PC-3 (cell line): ENCODE results near the gene VAPB. TPM values are rescaled to one million over a fixed set of nuclear protein-coding genes. Genes with fewer than 3 reads are reported as not detected.
A peak's percentile ranks its signal among the peaks of the same experiment; 100 is the strongest.

Experiments used
- ATAC-seq: fragments of 200-7000 bp; cut with Tn5 transposase; 2 replicates; pipeline ENCODE4 v1.9.1; 2020; ENCODE audit warnings: mild to moderate bottlenecking, moderate library complexity
- BruUV-seq: library from RNA; stranded (reverse); fragments of 400-500 nt; replicated peaks from 2 replicates; lab custom pipeline; 2021; lab: Mats Ljungman, UMichigan
- CTCF ChIA-PET: fragments of 300-600 bp; sonication (Branson Sonifier 250); formaldehyde crosslinking; loops from one replicate; lab custom pipeline; 2022; ENCODE audit warnings: antibody characterized with exemption; lab: Charles Lee
- POLR2A ChIA-PET: fragments of 300-600 bp; sonication (Branson Sonifier 250); formaldehyde crosslinking; loops from one replicate; lab custom pipeline; 2022; ENCODE audit warnings: antibody characterized with exemption; ENCODE audit not compliant: unreplicated experiment; lab: Charles Lee
- DNase-seq: peaks from one replicate; pipeline ENCODE4 v3.0.0-alpha.2; 2015
- H2AFZ ChIP-seq: fragments of 300-600 bp; sonication (generic); 2 replicates; pipeline ENCODE4 v1.6.0; 2016; ENCODE audit warnings: antibody characterized with exemption, low read length
- H3F3A ChIP-seq: fragments of 300-600 bp; sonication (generic); one replicate; pipeline ENCODE4 v1.6.0; 2017; ENCODE audit warnings: antibody characterized with exemption, low read length, control low read depth, mild to moderate bottlenecking; ENCODE audit not compliant: unreplicated experiment
- H3K27ac ChIP-seq: fragments of 300-600 bp; sonication (generic); 2 replicates; pipeline ENCODE4 v1.5.1; 2016; ENCODE audit warnings: mild to moderate bottlenecking, low read length
- H3K27me3 ChIP-seq: fragments of 300-600 bp; sonication (generic); 2 replicates; pipeline ENCODE4 v1.6.1; 2016; ENCODE audit warnings: low read length, mixed read lengths
- H3K36me3 ChIP-seq: fragments of 300-600 bp; sonication (generic); 2 replicates; pipeline ENCODE4 v1.6.1; 2016; ENCODE audit warnings: low read depth, mixed run types, low read length, mixed read lengths
- H3K4me1 ChIP-seq: fragments of 300-600 bp; sonication (generic); 2 replicates; pipeline ENCODE4 v1.5.1; 2016; ENCODE audit warnings: low read length; ENCODE audit not compliant: insufficient read depth
- H3K4me2 ChIP-seq: fragments of 300-600 bp; sonication (generic); 2 replicates; pipeline ENCODE4 v1.6.0; 2016; ENCODE audit warnings: low read length
- H3K4me3 ChIP-seq: fragments of 300-600 bp; sonication (generic); 2 replicates; pipeline ENCODE4 v1.5.1; 2016; ENCODE audit warnings: mild to moderate bottlenecking, low read length, mixed read lengths
- H3K79me2 ChIP-seq: fragments of 300-600 bp; sonication (generic); 2 replicates; pipeline ENCODE4 v1.6.1; 2017; ENCODE audit warnings: low read length, mixed read lengths
- H3K9ac ChIP-seq: fragments of 300-600 bp; sonication (generic); 2 replicates; pipeline ENCODE4 v1.6.0; 2016; ENCODE audit warnings: mild to moderate bottlenecking, low read length
- H3K9me2 ChIP-seq: fragments of 300-600 bp; sonication (generic); replicated peaks from 2 replicates; pipeline ENCODE4 v1.6.1; 2016; ENCODE audit warnings: mixed run types, low read length, mixed read lengths
- H3K9me3 ChIP-seq: fragments of 300-600 bp; sonication (generic); 2 replicates; pipeline ENCODE4 v1.6.1; 2016; ENCODE audit warnings: low read length, mixed read lengths
- H4K20me1 ChIP-seq: fragments of 300-600 bp; sonication (generic); 2 replicates; pipeline ENCODE4 v1.6.1; 2016; ENCODE audit warnings: low read length, mixed read lengths
- EZH2 ChIP-seq: fragments of 300-600 bp; sonication (generic); IDR thresholded peaks from one replicate; pipeline ENCODE4 v1.6.1; 2017; ENCODE audit warnings: antibody characterized with exemption, mild to moderate bottlenecking, low read length; ENCODE audit not compliant: unreplicated experiment
- EZH2phosphoT487 ChIP-seq: fragments of 300-600 bp; sonication (generic); IDR thresholded peaks from 2 replicates; pipeline ENCODE4 v1.6.1; 2018; ENCODE audit warnings: mild to moderate bottlenecking, antibody characterized with exemption, low read length, borderline replicate concordance
- intact Hi-C: fragments of 100-400 bp; cut with micrococcal nuclease; formaldehyde crosslinking; loops from 2 replicates; pipeline ENCODE4 v1.9.0; 2023
- total RNA-seq: library from RNA; depleted of rRNA; stranded (reverse); fragments of >200 nt; gene quantifications from 2 replicates; pipeline ENCODE4 v1.2.3, GENCODE V29; 2014
- TF ChIP-seq, protein P1 (sequence below): fragments of 300-600 bp; sonication (generic); conservative IDR thresholded peaks from 2 replicates; pipeline ENCODE4 v1.5.1; 2017; ENCODE audit warnings: antibody characterized with exemption, low read depth, mild to moderate bottlenecking, low read length

Gene VAPB
- total RNA-seq, 1 experiment from 2014 or later = 16.5 TPM

GRCh38 chr20:58390659-58391035 is 1.6 kb downstream of the VAPB start:
- ATAC-seq (no peak), DNase-seq (no peak)
- H3K79me2 ChIP-seq = peaks cover 66% of the 10 kb centered on the region
- peaks cover 27% of the 10 kb centered on the region for H3K36me3 ChIP-seq
- no peaks in the 10 kb centered on the region for H3K9me3 ChIP-seq
- TF ChIP-seq EZH2phosphoT487 = no peak
- TF ChIP-seq, protein P1, sequence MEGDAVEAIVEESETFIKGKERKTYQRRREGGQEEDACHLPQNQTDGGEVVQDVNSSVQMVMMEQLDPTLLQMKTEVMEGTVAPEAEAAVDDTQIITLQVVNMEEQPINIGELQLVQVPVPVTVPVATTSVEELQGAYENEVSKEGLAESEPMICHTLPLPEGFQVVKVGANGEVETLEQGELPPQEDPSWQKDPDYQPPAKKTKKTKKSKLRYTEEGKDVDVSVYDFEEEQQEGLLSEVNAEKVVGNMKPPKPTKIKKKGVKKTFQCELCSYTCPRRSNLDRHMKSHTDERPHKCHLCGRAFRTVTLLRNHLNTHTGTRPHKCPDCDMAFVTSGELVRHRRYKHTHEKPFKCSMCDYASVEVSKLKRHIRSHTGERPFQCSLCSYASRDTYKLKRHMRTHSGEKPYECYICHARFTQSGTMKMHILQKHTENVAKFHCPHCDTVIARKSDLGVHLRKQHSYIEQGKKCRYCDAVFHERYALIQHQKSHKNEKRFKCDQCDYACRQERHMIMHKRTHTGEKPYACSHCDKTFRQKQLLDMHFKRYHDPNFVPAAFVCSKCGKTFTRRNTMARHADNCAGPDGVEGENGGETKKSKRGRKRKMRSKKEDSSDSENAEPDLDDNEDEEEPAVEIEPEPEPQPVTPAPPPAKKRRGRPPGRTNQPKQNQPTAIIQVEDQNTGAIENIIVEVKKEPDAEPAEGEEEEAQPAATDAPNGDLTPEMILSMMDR = no peak
- no peak for TF ChIP-seq EZH2
- no peak overlapping the region for H3K27ac ChIP-seq
- H3K4me1 ChIP-seq = peaks cover 29% of the 10 kb centered on the region
- intact Hi-C loops = no loop called here
- no peaks in the 10 kb centered on the region for H3F3A ChIP-seq
- H3K4me2 ChIP-seq = peak overlapping the region; percentile 83
- no peaks in the 10 kb centered on the region for H3K9me2 ChIP-seq
- H3K4me3 ChIP-seq = peak overlapping the region; percentile 83
- ChIA-PET POLR2A (interaction anchor here (0.7 kb wide), 1 partner anchor 42 kb away, joined by 9 read pairs; no protein-coding TSS in a partner anchor), CTCF (no interaction called here)
- H2AFZ ChIP-seq = no peak overlapping the region
- TSS peak; percentile 47 for BruUV-seq
- H3K27me3 ChIP-seq = no peaks in the 10 kb centered on the region
- peaks cover 36% of the 10 kb centered on the region for H4K20me1 ChIP-seq
- H3K9ac ChIP-seq = peak overlapping the region; percentile 98; the same call in 1 of the 2 replicates

- H3K4me3 ChIP-seq = no peak overlapping the region
- H4K20me1 ChIP-seq = peaks cover 48% of the 10 kb centered on the region
- peaks cover 27% of the 10 kb centered on the region for H3K36me3 ChIP-seq
- ChIA-PET POLR2A (no interaction called here), CTCF (no interaction called here)
- no peaks in the 10 kb centered on the region for H3K9me2 ChIP-seq
- H3F3A ChIP-seq = no peaks in the 10 kb centered on the region
- H3K9me3 ChIP-seq = no peaks in the 10 kb centered on the region
- H3K27ac ChIP-seq = no peak overlapping the region
- DNase-seq = no peak
- TF ChIP-seq, protein P1 = no peak
- TF ChIP-seq EZH2phosphoT487 = no peak
- no peak for TF ChIP-seq EZH2
- H3K4me1 ChIP-seq = peaks cover 26% of the 10 kb centered on the region
- no peaks in the 10 kb centered on the region for H3K27me3 ChIP-seq
- H2AFZ ChIP-seq = no peak overlapping the region
- H3K9ac ChIP-seq = no peak overlapping the region
- intact Hi-C loops = no loop called here
- no TSS peak for BruUV-seq
- peaks cover 82% of the 10 kb centered on the region for H3K79me2 ChIP-seq
- H3K4me2 ChIP-seq = 0 out of 2 replicates have a peak overlapping the region, but pooled peaks have one; percentile 2
- no peak for ATAC-seq
Measured at GRCh38 chr20:58392286-58392685, 3.3 kb downstream of the VAPB start.

DNA sequence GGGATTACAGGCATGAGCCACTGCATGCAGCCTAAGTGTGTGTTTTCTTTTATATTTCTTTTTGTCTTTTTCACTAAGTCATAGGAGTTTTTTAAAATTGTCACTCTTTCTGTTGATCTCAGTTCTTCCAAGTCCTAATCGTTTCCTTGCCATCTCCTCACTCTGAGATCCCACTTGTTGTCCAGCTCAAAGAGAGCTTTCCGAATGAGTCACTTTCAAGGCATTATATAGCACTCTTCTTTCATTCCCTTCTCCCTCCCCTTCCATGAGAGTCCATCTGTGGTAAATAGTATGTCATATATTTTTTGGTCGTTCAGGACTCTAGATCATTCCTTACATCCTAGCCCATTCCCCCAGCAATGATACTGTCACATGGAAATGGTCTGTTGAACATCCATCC is 4.3 kb downstream of the VAPB start:
- TF ChIP-seq EZH2 (no peak), EZH2phosphoT487 (no peak)
- TF ChIP-seq, protein P1 = no peak
- Histone ChIP-seq H3K79me2 (peaks cover 92% of the 10 kb centered on the region), H3K27me3 (no peaks in the 10 kb centered on the region), H3K27ac (no peak overlapping the region), H3K4me3 (no peak overlapping the region), H4K20me1 (peaks cover 57% of the 10 kb centered on the region), H3K9me3 (no peaks in the 10 kb centered on the region), H3K9me2 (no peaks in the 10 kb centered on the region), H3K4me2 (no peak overlapping the region), H3K36me3 (peaks cover 34% of the 10 kb centered on the region), H3K4me1 (peaks cover 26% of the 10 kb centered on the region), H2AFZ (no peak overlapping the region), H3F3A (no peaks in the 10 kb centered on the region), H3K9ac (no peak overlapping the region)
- intact Hi-C loops = no loop called here
- ChIA-PET CTCF (no interaction called here), POLR2A (interaction anchor here (0.6 kb wide), 1 partner anchor 80 kb away, joined by 5 read pairs; no protein-coding TSS in a partner anchor)
- no TSS peak for BruUV-seq
- ATAC-seq = no peak
- DNase-seq = no peak
